Rectal smooth muscle tissue (tissue), 1 donor: ENCODE results near the gene ZNHIT6.
"Not testable (repeated sequence)": the region's sequence is repeated elsewhere in the genome, so short reads cannot be mapped to it uniquely, and the experiment has no call there.

Source experiments
- H3K27ac ChIP-seq: one replicate; pipeline ENCODE4 v1.7.0; 2013; ENCODE audit warnings: low read depth, low read length, inconsistent platforms
- H3K27me3 ChIP-seq: one replicate; pipeline ENCODE4 v1.7.0; 2013; ENCODE audit warnings: low read length; ENCODE audit not compliant: control insufficient read depth, insufficient read depth
- H3K36me3 ChIP-seq: one replicate; pipeline ENCODE4 v1.7.0; 2013; ENCODE audit warnings: low read length; ENCODE audit not compliant: control insufficient read depth, insufficient read depth
- H3K4me1 ChIP-seq: one replicate; pipeline ENCODE4 v1.7.0; 2013; ENCODE audit warnings: low read length; ENCODE audit not compliant: control insufficient read depth, insufficient read depth
- H3K4me3 ChIP-seq: one replicate; pipeline ENCODE4 v1.7.0; 2013; ENCODE audit warnings: low read length
- H3K9ac ChIP-seq: one replicate; pipeline ENCODE4 v1.7.0; 2013; ENCODE audit warnings: low read length

ZNHIT6 gene

GRCh38 chr1:85660541-85660940 lies 47.7 kb downstream of the ZNHIT6 start:
- H3K27ac ChIP-seq, result no peak overlapping the region
- no peak overlapping the region for H3K4me3 ChIP-seq
- H3K9ac ChIP-seq, result no peak overlapping the region
- H3K27me3 ChIP-seq, result no peaks in the 10 kb centered on the region
- H3K36me3 ChIP-seq, result no peaks in the 10 kb centered on the region
- H3K4me1 ChIP-seq, result no peaks in the 10 kb centered on the region

GRCh38 chr1:85659174-85659573 lies 49.1 kb downstream of the ZNHIT6 start:
- H3K27ac ChIP-seq, result no peak overlapping the region
- no peak overlapping the region for H3K4me3 ChIP-seq
- no peaks in the 10 kb centered on the region for H3K27me3 ChIP-seq
- H3K36me3 ChIP-seq, result no peaks in the 10 kb centered on the region
- H3K4me1 ChIP-seq, result no peaks in the 10 kb centered on the region
- H3K9ac ChIP-seq, result no peak overlapping the region

- no peak overlapping the region for H3K27ac ChIP-seq
- H3K4me1 ChIP-seq, result no peaks in the 10 kb centered on the region
- H3K9ac ChIP-seq, result no peak overlapping the region
- H3K4me3 ChIP-seq, result no peak overlapping the region
- H3K36me3 ChIP-seq, result no peaks in the 10 kb centered on the region
- H3K27me3 ChIP-seq, result no peaks in the 10 kb centered on the region
These were observed 51.3 kb downstream of the ZNHIT6 start for GRCh38 chr1:85656948-85657347.

GRCh38 chr1:85656256-85656655 lies 52.0 kb downstream of the ZNHIT6 start:
- Histone ChIP-seq H3K4me1 (no peaks in the 10 kb centered on the region), H3K27me3 (no peaks in the 10 kb centered on the region), H3K36me3 (no peaks in the 10 kb centered on the region), H3K4me3 (no peak overlapping the region), H3K27ac (no peak overlapping the region), H3K9ac (no peak overlapping the region)

GRCh38 chr1:85655315-85655714 lies 52.9 kb downstream of the ZNHIT6 start:
- no peak overlapping the region for H3K27ac ChIP-seq
- H3K36me3 ChIP-seq, result no peaks in the 10 kb centered on the region
- no peaks in the 10 kb centered on the region for H3K27me3 ChIP-seq
- H3K9ac ChIP-seq, result no peak overlapping the region
- H3K4me1 ChIP-seq, result no peaks in the 10 kb centered on the region
- H3K4me3 ChIP-seq, result no peak overlapping the region

- no peak overlapping the region for H3K9ac ChIP-seq
- no peak overlapping the region for H3K27ac ChIP-seq
- H3K4me1 ChIP-seq, result no peaks in the 10 kb centered on the region
- no peaks in the 10 kb centered on the region for H3K27me3 ChIP-seq
- no peak overlapping the region for H3K4me3 ChIP-seq
- no peaks in the 10 kb centered on the region for H3K36me3 ChIP-seq
These were observed 54.0 kb downstream of the ZNHIT6 start for GRCh38 chr1:85654066-85654782.

GRCh38 chr1:85652327-85652726 lies 55.9 kb downstream of the ZNHIT6 start:
- Histone ChIP-seq H3K27ac (no peak overlapping the region), H3K27me3 (no peaks in the 10 kb centered on the region), H3K4me1 (no peaks in the 10 kb centered on the region), H3K9ac (no peak overlapping the region), H3K36me3 (no peaks in the 10 kb centered on the region), H3K4me3 (no peak overlapping the region)

- no peak overlapping the region for H3K27ac ChIP-seq
- no peak overlapping the region for H3K4me3 ChIP-seq
- no peaks in the 10 kb centered on the region for H3K36me3 ChIP-seq
- no peak overlapping the region for H3K9ac ChIP-seq
- H3K27me3 ChIP-seq, result no peaks in the 10 kb centered on the region
- H3K4me1 ChIP-seq, result no peaks in the 10 kb centered on the region
These were observed 57.6 kb downstream of the ZNHIT6 start for GRCh38 chr1:85650645-85651044.

- Histone ChIP-seq H3K4me3 (no peak overlapping the region), H3K9ac (no peak overlapping the region), H3K27me3 (no peaks in the 10 kb centered on the region), H3K27ac (no peak overlapping the region), H3K4me1 (no peaks in the 10 kb centered on the region), H3K36me3 (no peaks in the 10 kb centered on the region)
These were observed 58.6 kb downstream of the ZNHIT6 start for GRCh38 chr1:85649591-85649990.

GRCh38 chr1:85641598-85642556 lies 66.4 kb downstream of the ZNHIT6 start:
- not testable (repeated sequence) for H3K9ac ChIP-seq, H3K27me3 ChIP-seq, H3K4me3 ChIP-seq, H3K4me1 ChIP-seq, H3K36me3 ChIP-seq, H3K27ac ChIP-seq

- not testable (repeated sequence) for H3K27me3 ChIP-seq, H3K36me3 ChIP-seq, H3K4me1 ChIP-seq, H3K27ac ChIP-seq, H3K4me3 ChIP-seq, H3K9ac ChIP-seq
These were observed 68.3 kb downstream of the ZNHIT6 start for GRCh38 chr1:85639920-85640319.

GRCh38 chr1:85638412-85638811 lies 69.8 kb downstream of the ZNHIT6 start:
- H3K27me3 ChIP-seq, result no peaks in the 10 kb centered on the region
- no peaks in the 10 kb centered on the region for H3K4me1 ChIP-seq
- peaks cover 3% of the 10 kb centered on the region for H3K36me3 ChIP-seq
- H3K4me3 ChIP-seq, result no peak overlapping the region
- H3K9ac ChIP-seq, result no peak overlapping the region
- no peak overlapping the region for H3K27ac ChIP-seq
